Measurements from ENCODE around the gene DEFB125. TPM values are rescaled to one million over a fixed set of nuclear protein-coding genes. Genes with fewer than 3 reads are reported as not detected.

DEFB125 gene
- total and polyA plus RNA-seq, 2 experiments from 2014 or later: not detected

GRCh38 chr20:101975-102374 lies 14.5 kb downstream of the DEFB125 start:
- Histone ChIP-seq H3K79me2 (replicated peaks; ENCODE audit: insufficient read depth) (no peaks in the 10 kb centered on the region), H2AFZ (no peak overlapping the region), H3K27ac (ENCODE audit: low read depth) (no peak overlapping the region), H3K4me3 (no peak overlapping the region), H3K4me2 (no peak overlapping the region), H3F3A (replicated peaks; ENCODE audit: low read depth) (no peaks in the 10 kb centered on the region), H4K20me1 (replicated peaks; ENCODE audit: insufficient read depth) (no peaks in the 10 kb centered on the region), H3K27me3 (ENCODE audit: insufficient read depth) (peaks cover 8% of the 10 kb centered on the region; the same call in 1 of the 2 replicates), H3K36me3 (ENCODE audit: insufficient read depth) (no peaks in the 10 kb centered on the region), H3K9me2 (ENCODE audit: insufficient read depth) (no peaks in the 10 kb centered on the region), H3K4me1 (ENCODE audit: insufficient read depth) (peaks cover 13% of the 10 kb centered on the region)
- Mint-ChIP-seq H3K36me3 (ENCODE audit: low read depth) (no peaks in the 10 kb centered on the region), H3K27me3 (ENCODE audit: insufficient read depth, low read depth, poor library complexity) (no peaks in the 10 kb centered on the region), H3K4me1 (peaks cover 9% of the 10 kb centered on the region), H3K27ac (no peak overlapping the region), H3K4me3 (no peak overlapping the region), H3K9me3 (peaks cover 3% of the 10 kb centered on the region; the same call in 2 of the 3 replicates)
- TF ChIP-seq ZNF331 (CRISPR knock-in tag; IDR thresholded peaks at IDR 0.05; ENCODE audit: low read depth) (no peak), JUNB (IDR thresholded peaks at IDR 0.05; ENCODE audit: unreplicated experiment) (no peak), STAT1 (IDR thresholded peaks at IDR 0.05; ENCODE audit: unreplicated experiment) (no peak), POLR2AphosphoS5 (IDR thresholded peaks at IDR 0.05; ENCODE audit: low read depth) (no peak), NANOG (IDR thresholded peaks at IDR 0.05; ENCODE audit: borderline replicate concordance) (no peak), REST (IDR thresholded peaks at IDR 0.05; ENCODE audit: unreplicated experiment) (no peak), CTCF (conservative IDR thresholded peaks at IDR 0.05; ENCODE audit: low read depth in 2 of 2) (no peak), CREB1 (CRISPR knock-in tag; IDR thresholded peaks at IDR 0.05; ENCODE audit: low read depth) (no peak), ZNF462 (CRISPR knock-in tag; IDR thresholded peaks at IDR 0.05) (no peak), ZNF114 (CRISPR knock-in tag; IDR thresholded peaks at IDR 0.05) (no peak), EZH2 (IDR thresholded peaks at IDR 0.05; ENCODE audit: low read depth, unreplicated experiment) (no peak), ETS1 (IDR thresholded peaks at IDR 0.05) (no peak), EZH2phosphoT487 (IDR thresholded peaks at IDR 0.05; ENCODE audit: unreplicated experiment) (no peak)
- no peak for ATAC-seq
- no peak for DNase-seq (ENCODE audit: low spot score)
